ENCODE measurements around the gene SPOP.

GRCh38 chr17:49603720-49604119 is 74.2 kb downstream of the SPOP start:
- TF ChIP-seq CTCF (IDR thresholded peaks at IDR 0.05) = peak in 4 of 12 donors; percentile 14 to 29 (median 22)
- TF ChIP-seq POLR2A (IDR thresholded peaks at IDR 0.05) = no peak
